ENCODE results near the gene MEF2C. TPM values are rescaled to one million over a fixed set of nuclear protein-coding genes. Genes with fewer than 3 reads are reported as not detected.

Gene MEF2C
- total RNA-seq, 4 donors from 2014 or later, result 51.0 to 78.6 (median 65.7) TPM

- Histone ChIP-seq H3K9me3 (no peaks in the 10 kb centered on the region), H3K4me1 (peaks cover 0 to 7% of the 10 kb centered on the region in 2 donors), H3K27me3 (no peaks in the 10 kb centered on the region), H3K27ac (no peak overlapping the region), H3K4me3 (replicated peaks in 1 of 3) (no peak overlapping the region), H3K36me3 (no peaks in the 10 kb centered on the region)
- WGBS, 2 donors, result 93 to 94% methylated on average over 2 of the region's 2 CpGs
- DNase-seq, result no peak
- TF ChIP-seq, protein P1, sequence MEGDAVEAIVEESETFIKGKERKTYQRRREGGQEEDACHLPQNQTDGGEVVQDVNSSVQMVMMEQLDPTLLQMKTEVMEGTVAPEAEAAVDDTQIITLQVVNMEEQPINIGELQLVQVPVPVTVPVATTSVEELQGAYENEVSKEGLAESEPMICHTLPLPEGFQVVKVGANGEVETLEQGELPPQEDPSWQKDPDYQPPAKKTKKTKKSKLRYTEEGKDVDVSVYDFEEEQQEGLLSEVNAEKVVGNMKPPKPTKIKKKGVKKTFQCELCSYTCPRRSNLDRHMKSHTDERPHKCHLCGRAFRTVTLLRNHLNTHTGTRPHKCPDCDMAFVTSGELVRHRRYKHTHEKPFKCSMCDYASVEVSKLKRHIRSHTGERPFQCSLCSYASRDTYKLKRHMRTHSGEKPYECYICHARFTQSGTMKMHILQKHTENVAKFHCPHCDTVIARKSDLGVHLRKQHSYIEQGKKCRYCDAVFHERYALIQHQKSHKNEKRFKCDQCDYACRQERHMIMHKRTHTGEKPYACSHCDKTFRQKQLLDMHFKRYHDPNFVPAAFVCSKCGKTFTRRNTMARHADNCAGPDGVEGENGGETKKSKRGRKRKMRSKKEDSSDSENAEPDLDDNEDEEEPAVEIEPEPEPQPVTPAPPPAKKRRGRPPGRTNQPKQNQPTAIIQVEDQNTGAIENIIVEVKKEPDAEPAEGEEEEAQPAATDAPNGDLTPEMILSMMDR (IDR thresholded peaks at IDR 0.05), result no peak
- TF ChIP-seq POLR2A (IDR thresholded peaks at IDR 0.05), result no peak
- intact Hi-C loops (cut with DNase I), result no loop called here
Observed at GRCh38 chr5:88792144-88792840, 90.7 kb downstream of the MEF2C start.

GRCh38 chr5:88787856-88788255 is 95.1 kb downstream of the MEF2C start:
- Histone ChIP-seq H3K36me3 (no peaks in the 10 kb centered on the region), H3K9me3 (no peaks in the 10 kb centered on the region), H3K4me3 (replicated peaks in 1 of 3) (no peak overlapping the region), H3K4me1 (peaks cover 18 to 26% of the 10 kb centered on the region in 2 donors), H3K27me3 (no peaks in the 10 kb centered on the region), H3K27ac (peak overlapping the region in 2 of 3 donors; percentile 90 to 93)
- no peak for DNase-seq
- WGBS, 2 donors, result 92 to 93% methylated on average over 3 of the region's 3 CpGs
- TF ChIP-seq, protein P1 (IDR thresholded peaks at IDR 0.05), result no peak
- TF ChIP-seq POLR2A (IDR thresholded peaks at IDR 0.05), result no peak
- intact Hi-C loops (cut with DNase I), result no loop called here

DNA sequence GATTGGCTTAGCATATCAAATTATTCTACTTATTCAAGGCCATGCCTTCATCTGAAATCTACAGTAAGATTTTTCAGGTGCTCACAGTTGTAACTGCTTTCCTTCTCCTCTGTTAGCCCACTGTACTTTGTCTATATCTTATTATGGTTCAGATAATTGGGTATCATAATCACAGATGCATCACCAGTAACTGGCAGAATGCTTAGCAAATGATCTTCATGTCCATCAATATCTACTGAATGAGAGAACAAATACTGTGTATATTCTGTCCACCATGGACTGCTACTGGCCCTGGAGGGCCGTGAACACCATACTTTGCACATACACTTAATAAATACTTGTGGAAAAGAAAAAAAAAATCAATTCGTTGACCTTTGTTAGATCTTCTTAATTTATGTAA is 96.2 kb downstream of the MEF2C start:
- H3K27me3 ChIP-seq, result no peaks in the 10 kb centered on the region
- no peak for TF ChIP-seq POLR2A (IDR thresholded peaks at IDR 0.05)
- TF ChIP-seq, protein P1 (IDR thresholded peaks at IDR 0.05), result no peak
- DNase-seq, result no peak
- no peaks in the 10 kb centered on the region for H3K9me3 ChIP-seq
- intact Hi-C loops (cut with DNase I), result no loop called here
- no peak overlapping the region for H3K4me3 ChIP-seq (replicated peaks in 1 of 3)
- H3K4me1 ChIP-seq, result peaks cover 18 to 26% of the 10 kb centered on the region in 2 donors
- peak overlapping the region; percentile 86 to 93 (median 90) for H3K27ac ChIP-seq
- H3K36me3 ChIP-seq, result no peaks in the 10 kb centered on the region
- 84 to 94% methylated on average over 2 of the region's 2 CpGs for WGBS, 2 donors

- no peaks in the 10 kb centered on the region for H3K9me3 ChIP-seq
- peak overlapping the region; percentile 86 to 93 (median 90) for H3K27ac ChIP-seq
- 1 to 3% methylated on average over 7 of the region's 7 CpGs for WGBS, 2 donors
- peak; percentile 75 to 80 for DNase-seq
- no peak overlapping the region for H3K4me3 ChIP-seq (replicated peaks in 1 of 3)
- TF ChIP-seq, protein P1 (IDR thresholded peaks at IDR 0.05), result no peak
- peak in 1 of 2 donors; percentile 44 for TF ChIP-seq POLR2A (IDR thresholded peaks at IDR 0.05)
- H3K27me3 ChIP-seq, result no peaks in the 10 kb centered on the region
- peaks cover 18 to 26% of the 10 kb centered on the region in 2 donors for H3K4me1 ChIP-seq
- no peaks in the 10 kb centered on the region for H3K36me3 ChIP-seq
- intact Hi-C loops (cut with DNase I), result no loop called here
Observed at GRCh38 chr5:88785746-88786565, 97.0 kb downstream of the MEF2C start.

DNA sequence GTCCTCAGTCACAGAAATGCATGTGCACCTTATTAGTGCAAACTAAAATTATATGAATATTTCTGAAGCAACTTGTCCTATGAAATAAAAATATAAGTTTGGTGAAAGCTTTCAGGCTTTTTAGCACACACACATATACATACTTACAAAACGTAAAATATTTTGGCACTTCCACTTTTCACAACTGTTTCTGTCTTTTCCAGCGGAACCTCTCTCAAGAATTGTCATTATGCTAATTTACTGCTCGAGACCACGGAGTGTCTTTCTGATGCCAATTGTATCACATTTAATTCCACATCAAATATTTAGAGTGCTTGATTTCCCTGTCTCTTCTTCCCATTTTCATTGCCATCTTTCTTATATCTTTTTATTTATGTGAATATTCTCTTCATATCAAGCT is 100.4 kb downstream of the MEF2C start:
- Histone ChIP-seq H3K27me3 (no peaks in the 10 kb centered on the region), H3K4me3 (replicated peaks in 1 of 3) (no peak overlapping the region), H3K36me3 (no peaks in the 10 kb centered on the region), H3K27ac (no peak overlapping the region), H3K9me3 (no peaks in the 10 kb centered on the region), H3K4me1 (peaks cover 23 to 26% of the 10 kb centered on the region in 2 donors)
- intact Hi-C loops (cut with DNase I), result no loop called here
- no peak for DNase-seq
- TF ChIP-seq, protein P1 (IDR thresholded peaks at IDR 0.05), result no peak
- no peak for TF ChIP-seq POLR2A (IDR thresholded peaks at IDR 0.05)
- WGBS, 2 donors, result 85 to 92% methylated on average over 4 of the region's 4 CpGs
